Muscle of leg (tissue), 16 donors: ENCODE measurements around the gene IGSF10. TPM values are rescaled to one million over a fixed set of nuclear protein-coding genes. Genes with fewer than 3 reads are reported as not detected.
"Not testable (repeated sequence)": the region's sequence is repeated elsewhere in the genome, so short reads cannot be mapped to it uniquely, and the experiment has no call there.

Source experiments
- DNase-seq: peaks from one replicate; pipeline ENCODE4 v3.0.0; 2013
- H3K27ac ChIP-seq: one replicate; pipeline ENCODE4 v1.5.1; 2013; ENCODE audit warnings: mild to moderate bottlenecking, low read length, control low read depth
- H3K27me3 ChIP-seq: one replicate; pipeline ENCODE4 v1.6.1; 2013; ENCODE audit warnings: low read length; ENCODE audit not compliant: control insufficient read depth, insufficient read depth
- H3K36me3 ChIP-seq: one replicate; pipeline ENCODE4 v1.6.1; 2013; ENCODE audit warnings: low read length; ENCODE audit not compliant: control insufficient read depth, insufficient read depth
- H3K4me1 ChIP-seq: one replicate; pipeline ENCODE4 v1.6.1; 2013; ENCODE audit warnings: low read length; ENCODE audit not compliant: control insufficient read depth, insufficient read depth
- H3K4me3 ChIP-seq: one replicate; pipeline ENCODE4 v1.5.1; 2013; ENCODE audit warnings: low read length, control low read depth
- H3K9me3 ChIP-seq: replicated peaks from 2 replicates; pipeline ENCODE4 v1.6.1; 2013; ENCODE audit warnings: low read depth, low read length; ENCODE audit not compliant: control insufficient read depth
- WGBS: methylation state at CpG from one replicate; pipeline ENCODE4 v1.1.5; 2013; ENCODE audit warnings: missing lambda C conversion rate; ENCODE audit not compliant: insufficient coverage; 5-methylcytosine and 5-hydroxymethylcytosine counted together
- long read RNA-seq, 11 donors: transcript quantifications; one replicate each; lab custom pipeline, GENCODE V29; 2026
- polyA plus RNA-seq, 8 donors: library from polyadenylated mRNA; unstranded; fragments of 120-200 nt; gene quantifications; one replicate each; pipeline versions ENCODE4 v1.2.1 to v1.2.3, GENCODE V29; 2013; ENCODE audit warnings: inconsistent platforms in 1 of 8, low replicate concordance in 1 of 8; ENCODE audit not compliant: insufficient read length in 8 of 8, insufficient read depth in 1 of 8
- total RNA-seq: library from RNA; stranded (reverse); fragments of 120-200 nt; gene quantifications from one replicate; pipeline ENCODE4 v1.2.4, GENCODE V29; 2013

The IGSF10 gene, protein sequence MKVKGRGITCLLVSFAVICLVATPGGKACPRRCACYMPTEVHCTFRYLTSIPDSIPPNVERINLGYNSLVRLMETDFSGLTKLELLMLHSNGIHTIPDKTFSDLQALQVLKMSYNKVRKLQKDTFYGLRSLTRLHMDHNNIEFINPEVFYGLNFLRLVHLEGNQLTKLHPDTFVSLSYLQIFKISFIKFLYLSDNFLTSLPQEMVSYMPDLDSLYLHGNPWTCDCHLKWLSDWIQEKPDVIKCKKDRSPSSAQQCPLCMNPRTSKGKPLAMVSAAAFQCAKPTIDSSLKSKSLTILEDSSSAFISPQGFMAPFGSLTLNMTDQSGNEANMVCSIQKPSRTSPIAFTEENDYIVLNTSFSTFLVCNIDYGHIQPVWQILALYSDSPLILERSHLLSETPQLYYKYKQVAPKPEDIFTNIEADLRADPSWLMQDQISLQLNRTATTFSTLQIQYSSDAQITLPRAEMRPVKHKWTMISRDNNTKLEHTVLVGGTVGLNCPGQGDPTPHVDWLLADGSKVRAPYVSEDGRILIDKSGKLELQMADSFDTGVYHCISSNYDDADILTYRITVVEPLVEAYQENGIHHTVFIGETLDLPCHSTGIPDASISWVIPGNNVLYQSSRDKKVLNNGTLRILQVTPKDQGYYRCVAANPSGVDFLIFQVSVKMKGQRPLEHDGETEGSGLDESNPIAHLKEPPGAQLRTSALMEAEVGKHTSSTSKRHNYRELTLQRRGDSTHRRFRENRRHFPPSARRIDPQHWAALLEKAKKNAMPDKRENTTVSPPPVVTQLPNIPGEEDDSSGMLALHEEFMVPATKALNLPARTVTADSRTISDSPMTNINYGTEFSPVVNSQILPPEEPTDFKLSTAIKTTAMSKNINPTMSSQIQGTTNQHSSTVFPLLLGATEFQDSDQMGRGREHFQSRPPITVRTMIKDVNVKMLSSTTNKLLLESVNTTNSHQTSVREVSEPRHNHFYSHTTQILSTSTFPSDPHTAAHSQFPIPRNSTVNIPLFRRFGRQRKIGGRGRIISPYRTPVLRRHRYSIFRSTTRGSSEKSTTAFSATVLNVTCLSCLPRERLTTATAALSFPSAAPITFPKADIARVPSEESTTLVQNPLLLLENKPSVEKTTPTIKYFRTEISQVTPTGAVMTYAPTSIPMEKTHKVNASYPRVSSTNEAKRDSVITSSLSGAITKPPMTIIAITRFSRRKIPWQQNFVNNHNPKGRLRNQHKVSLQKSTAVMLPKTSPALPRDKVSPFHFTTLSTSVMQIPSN (N-terminal part only)
- 22.7 TPM for total RNA-seq
- 10 to 100 TPM in 2 of 8 donors, 1 to 10 TPM in 6; 1.3 to 15.2 (median 4.2) TPM for polyA plus RNA-seq
- long read RNA-seq, donor 1 = 0 reads
- long read RNA-seq, donor 2 = 0 reads
- long read RNA-seq, donor 3 = 0 reads
- long read RNA-seq, donor 4 = 0 reads
- long read RNA-seq, donor 5 = 0 reads
- long read RNA-seq, donor 6 = 0 reads
- long read RNA-seq, donor 7 = 0 reads
- long read RNA-seq, donor 8 = 0 reads
- long read RNA-seq, donor 9 = 0 reads
- long read RNA-seq, donor 10 = 0 reads
- long read RNA-seq, donor 11 = 0 reads

DNA sequence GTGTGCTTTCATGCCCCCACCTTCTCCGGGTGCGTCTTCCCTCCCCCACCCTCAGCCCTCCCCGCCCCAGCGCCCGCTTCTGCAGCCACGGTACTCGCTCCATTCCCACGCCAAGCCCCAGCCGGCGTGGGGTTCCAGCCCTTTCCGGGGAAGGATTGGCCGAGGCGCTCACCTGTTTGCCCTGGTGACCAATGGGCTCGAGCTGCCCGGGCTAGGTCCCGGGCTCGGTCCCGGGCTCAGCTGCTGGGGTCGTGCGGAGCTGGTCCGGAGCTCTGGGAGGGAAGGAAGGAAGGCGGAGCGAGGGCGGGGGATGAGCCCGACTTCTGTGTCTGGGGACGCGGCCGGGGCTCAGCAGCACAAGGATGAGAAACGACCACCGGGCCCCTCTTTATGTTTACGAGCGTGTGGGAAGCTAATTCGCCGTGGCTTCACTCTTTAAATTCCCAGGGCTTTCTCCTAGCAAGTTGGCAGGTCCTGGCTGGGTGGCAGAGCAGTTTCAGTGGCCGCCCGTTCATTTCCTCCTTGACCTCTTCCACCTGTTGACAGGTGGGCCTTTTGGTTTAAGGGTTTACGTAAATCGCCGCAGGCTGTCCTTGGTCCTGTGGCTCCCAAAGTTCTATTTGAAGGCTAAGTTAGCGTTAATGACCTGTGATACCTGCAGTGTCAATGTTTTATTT, at the start of gene IGSF10:
TSS of gene IGSF10 (minus strand) at position 288 of the 677 bp plus-strand sequence. CDS start 2,352 bp downstream, outside the sequence.
- peak; percentile 41 for DNase-seq
- 6% methylated on average over 32 of the region's 40 CpGs for WGBS
- Histone ChIP-seq H3K27ac (no peak within 1 kb of the TSS), H3K4me3 (peak within 1 kb of the TSS; percentile 46), H3K4me1 (peaks cover 7% of the 10 kb centered on the region), H3K9me3 (no peaks in the 10 kb centered on the region), H3K36me3 (no peaks in the 10 kb centered on the region), H3K27me3 (peaks cover 10% of the 10 kb centered on the region)

DNA sequence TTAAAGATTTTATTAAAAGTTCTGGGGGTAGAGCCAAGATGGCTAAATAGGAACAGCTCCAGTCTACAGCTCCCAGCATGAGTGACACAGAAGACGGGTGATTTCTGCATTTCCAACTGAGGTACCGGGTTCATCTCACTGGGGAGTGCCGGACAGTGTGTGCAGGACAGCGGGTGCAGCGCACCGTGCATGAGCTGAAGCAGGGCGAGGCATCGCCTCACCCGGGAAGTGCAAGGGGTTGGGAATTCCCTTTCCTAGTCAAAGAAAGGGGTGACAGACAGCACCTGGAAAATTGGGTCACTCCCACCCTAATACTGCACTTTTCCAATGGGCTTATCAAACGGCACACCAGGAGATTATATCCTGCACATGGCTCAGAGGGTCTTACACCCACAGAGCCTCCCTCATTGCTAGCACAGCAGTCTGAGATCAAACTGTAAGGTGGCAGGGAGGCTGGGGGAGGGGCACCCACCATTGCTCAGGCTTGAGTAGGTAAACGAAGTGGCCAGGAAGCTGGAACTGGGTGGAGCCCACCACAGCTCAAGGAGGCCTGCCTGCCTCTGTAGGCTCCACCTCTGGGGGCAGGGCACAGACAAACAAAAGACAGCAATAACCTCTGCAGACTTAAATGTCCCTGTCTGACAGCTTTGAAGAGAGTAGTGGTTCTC, 48.7 kb upstream of the IGSF10 start:
- H3K27ac ChIP-seq, DNase-seq, H3K4me1 ChIP-seq, H3K4me3 ChIP-seq, H3K27me3 ChIP-seq, H3K36me3 ChIP-seq, H3K9me3 ChIP-seq: not testable (repeated sequence)
- 97% methylated on average over 7 of the region's 11 CpGs for whole genome bisulfite sequencing

DNA sequence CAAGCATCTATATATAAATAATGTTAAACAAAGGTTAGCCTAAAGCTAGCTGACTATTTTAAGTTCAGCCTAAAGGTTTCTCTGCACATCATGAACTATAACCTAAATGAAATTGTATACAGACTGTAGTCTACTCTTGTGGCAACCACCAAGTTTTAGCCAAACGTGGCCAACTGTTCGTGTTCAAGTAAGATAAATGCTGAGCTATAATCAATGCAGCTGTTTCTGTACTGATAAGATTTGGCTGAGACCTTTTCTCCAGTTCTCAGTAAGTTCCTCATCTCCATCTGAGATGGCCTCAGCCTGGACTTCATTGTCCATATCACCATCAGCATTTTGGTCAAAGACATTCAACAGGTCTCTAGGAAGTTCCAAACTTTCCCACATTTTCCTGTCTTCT, 43.7 kb upstream of the IGSF10 start:
- H3K4me3 ChIP-seq = no peak overlapping the region
- H3K4me1 ChIP-seq = no peaks in the 10 kb centered on the region
- DNase-seq = no peak
- H3K27ac ChIP-seq = no peak overlapping the region
- H3K36me3 ChIP-seq = no peaks in the 10 kb centered on the region
- no peaks in the 10 kb centered on the region for H3K9me3 ChIP-seq
- no peaks in the 10 kb centered on the region for H3K27me3 ChIP-seq
- WGBS = 100% methylated on average over 1 of the region's 2 CpGs

DNA sequence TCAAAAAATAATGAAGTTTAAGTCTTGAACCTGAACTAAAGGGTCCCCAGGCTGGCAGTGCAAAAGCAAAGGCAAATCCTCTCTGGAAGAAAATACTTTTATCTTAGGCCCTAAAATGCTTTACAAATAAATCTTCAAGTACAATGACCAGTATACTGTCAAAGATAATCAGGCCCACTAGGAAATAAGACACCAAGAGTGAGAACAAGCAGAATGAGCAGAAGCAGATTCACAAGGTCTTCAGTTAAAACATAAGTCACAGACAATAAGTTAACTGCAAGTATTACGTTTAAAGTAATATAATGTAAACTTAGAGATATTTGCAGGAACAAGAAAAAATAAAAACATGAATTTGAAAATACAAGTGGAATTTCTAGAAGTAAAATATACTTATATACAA, 42.2 kb upstream of the IGSF10 start:
- DNase-seq = no peak
- Histone ChIP-seq H3K36me3 (no peaks in the 10 kb centered on the region), H3K27ac (no peak overlapping the region), H3K27me3 (no peaks in the 10 kb centered on the region), H3K4me1 (no peaks in the 10 kb centered on the region), H3K4me3 (no peak overlapping the region), H3K9me3 (no peaks in the 10 kb centered on the region)
- WGBS = no CpG with 5 or more reads among the region's 1 CpG

DNA sequence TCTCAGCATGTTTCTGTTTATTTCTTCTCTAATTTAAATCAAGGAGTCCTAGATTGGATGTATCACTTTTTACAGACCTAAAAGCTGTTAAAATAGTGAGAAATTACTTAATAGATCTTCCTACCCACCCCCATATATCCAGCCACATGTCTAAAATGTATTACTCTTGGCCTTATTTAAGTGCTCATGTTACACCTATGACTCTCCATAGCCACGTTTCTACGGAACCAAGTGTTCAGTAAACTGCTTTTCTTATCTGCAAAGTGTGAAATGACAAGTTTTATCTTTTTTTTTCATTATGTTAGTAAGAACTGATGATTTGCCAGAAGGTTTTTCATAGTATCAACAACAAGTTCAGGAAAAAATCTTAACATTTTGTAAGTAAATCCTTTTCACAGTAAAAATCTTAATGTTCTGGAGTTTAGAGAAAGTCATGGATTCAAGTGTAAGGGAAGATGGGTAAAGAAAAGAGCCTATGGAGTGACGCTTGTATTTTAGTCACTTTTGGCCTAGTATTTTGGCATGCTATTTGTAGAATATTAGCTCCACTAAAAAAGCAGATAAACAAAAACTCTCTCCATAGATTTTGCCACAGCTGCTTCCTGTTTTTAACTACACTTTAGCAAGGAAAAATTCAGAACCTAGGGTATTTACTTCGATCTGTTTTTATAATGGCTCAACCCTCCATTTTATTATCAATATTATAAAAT, 41.2 kb upstream of the IGSF10 start:
- peak; percentile 77 for DNase-seq
- Histone ChIP-seq H3K36me3 (no peaks in the 10 kb centered on the region), H3K27me3 (no peaks in the 10 kb centered on the region), H3K4me3 (no peak overlapping the region), H3K4me1 (no peaks in the 10 kb centered on the region), H3K27ac (no peak overlapping the region), H3K9me3 (no peaks in the 10 kb centered on the region)
- WGBS = no CpG with 5 or more reads among the region's 4 CpGs

DNA sequence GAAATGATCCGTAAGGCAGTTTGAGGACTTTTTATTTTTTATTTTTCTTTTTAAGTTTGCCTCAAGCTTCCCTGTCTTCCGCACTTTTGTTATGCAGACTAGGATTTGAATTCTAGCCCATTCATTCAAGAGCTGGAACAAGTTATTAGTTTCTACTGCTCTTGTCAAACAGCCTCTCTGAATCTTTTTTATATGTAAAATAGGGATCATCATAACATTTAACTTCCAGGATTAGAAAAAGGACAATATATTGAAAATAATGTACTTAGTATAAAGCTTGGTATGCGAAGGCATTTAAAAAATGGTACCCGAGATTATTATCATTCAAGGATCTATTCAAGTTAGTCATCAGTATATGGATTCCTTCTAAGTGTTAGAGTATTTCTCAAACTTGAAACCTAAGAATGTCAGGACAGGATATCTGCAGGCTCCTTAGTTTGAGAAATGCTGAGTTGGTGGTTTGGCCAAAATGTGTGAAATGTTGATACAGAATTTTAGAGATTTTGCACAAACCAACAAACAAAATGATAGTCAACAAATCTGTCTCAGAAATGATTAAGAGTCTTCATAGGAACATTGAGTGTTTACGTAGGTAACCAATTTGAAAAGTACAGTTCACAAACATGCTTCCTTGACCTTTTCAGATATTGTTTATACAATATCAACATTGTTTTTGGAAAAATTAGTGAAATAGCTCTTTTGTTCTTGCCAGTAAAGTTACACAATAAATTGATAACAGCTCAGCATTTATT, 40.5 kb upstream of the IGSF10 start:
- no peak overlapping the region for H3K27ac ChIP-seq
- WGBS = no CpG with 5 or more reads among the region's 5 CpGs

DNA sequence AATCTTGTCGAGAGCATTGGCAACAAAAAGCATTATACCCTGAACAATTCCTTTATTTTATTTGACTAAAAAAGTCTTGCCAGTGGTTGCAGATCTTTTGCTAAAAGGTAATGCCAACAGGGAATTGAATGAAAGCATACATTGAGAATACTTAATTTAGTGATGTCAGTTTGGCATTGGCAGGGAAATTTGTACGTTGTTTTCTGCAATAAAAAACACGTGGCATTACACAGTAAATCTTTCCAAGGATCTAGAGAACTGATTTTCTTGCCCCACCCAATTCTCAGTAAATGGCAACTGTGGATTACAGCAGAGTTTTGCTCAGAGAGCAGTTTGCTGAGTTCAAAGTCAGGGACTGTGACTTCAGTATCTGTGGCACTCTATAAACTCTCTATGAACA, 38.3 kb upstream of the IGSF10 start:
- Histone ChIP-seq H3K36me3 (no peaks in the 10 kb centered on the region), H3K4me3 (no peak overlapping the region), H3K27ac (peak overlapping the region; percentile 35), H3K27me3 (no peaks in the 10 kb centered on the region), H3K9me3 (no peaks in the 10 kb centered on the region), H3K4me1 (no peaks in the 10 kb centered on the region)
- WGBS = no CpG with 5 or more reads among the region's 3 CpGs
- DNase-seq = peak; percentile 68

More for the DNA sequence above, 40.5 kb upstream of the IGSF10 start:
- Histone ChIP-seq H3K4me3 (no peak overlapping the region), H3K27me3 (no peaks in the 10 kb centered on the region), H3K4me1 (no peaks in the 10 kb centered on the region), H3K9me3 (no peaks in the 10 kb centered on the region), H3K36me3 (no peaks in the 10 kb centered on the region)
- no peak for DNase-seq

DNA sequence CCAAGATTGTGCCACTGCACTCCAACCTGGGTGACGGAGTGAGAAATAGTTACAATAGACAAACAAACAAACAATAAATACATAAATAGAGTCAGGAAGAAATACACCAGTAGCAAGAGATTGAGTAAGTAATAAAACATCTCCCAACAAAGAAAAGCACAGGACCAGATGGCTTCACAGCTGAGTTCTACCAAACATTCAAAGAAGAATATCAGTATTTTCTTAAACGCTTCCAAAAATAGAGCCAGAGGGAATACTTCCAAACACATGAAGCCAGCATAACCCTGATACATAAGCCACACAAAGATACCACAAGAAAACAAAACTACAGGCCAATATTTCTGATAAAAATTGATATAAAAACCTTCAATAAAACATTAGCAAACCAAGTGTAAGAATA, 30.7 kb upstream of the IGSF10 start:
- no peaks in the 10 kb centered on the region for H3K27me3 ChIP-seq
- no peaks in the 10 kb centered on the region for H3K9me3 ChIP-seq
- no peaks in the 10 kb centered on the region for H3K36me3 ChIP-seq
- H3K4me1 ChIP-seq = no peaks in the 10 kb centered on the region
- H3K27ac ChIP-seq = no peak overlapping the region
- no CpG with 5 or more reads among the region's 2 CpGs for WGBS
- DNase-seq = peak; percentile 32
- no peak overlapping the region for H3K4me3 ChIP-seq
